Measurements from ENCODE around the gene DNAH7.

DNAH7 gene

GRCh38 chr2:196077821-196078220 lies 9.2 kb upstream of the DNAH7 start:
- DNase-seq (ENCODE audit: low read depth) = no peak

GRCh38 chr2:196076778-196077568 lies 8.3 kb upstream of the DNAH7 start:
- DNase-seq (ENCODE audit: low read depth) = no peak

GRCh38 chr2:196075196-196075595 lies 6.6 kb upstream of the DNAH7 start:
- no peak for DNase-seq (ENCODE audit: low read depth)

- no peak for DNase-seq (ENCODE audit: low read depth)
Measured at GRCh38 chr2:196074631-196075030, 6.0 kb upstream of the DNAH7 start.

- no peak for DNase-seq (ENCODE audit: low read depth)
Measured at GRCh38 chr2:196073521-196073920, 4.9 kb upstream of the DNAH7 start.

- no peak for DNase-seq (ENCODE audit: low read depth)
Measured at GRCh38 chr2:196067088-196067382, 1.6 kb downstream of the DNAH7 start.

GRCh38 chr2:196066291-196067087 lies 2.1 kb downstream of the DNAH7 start:
- DNase-seq (ENCODE audit: low read depth) = no peak

GRCh38 chr2:196063773-196064172 lies 4.9 kb downstream of the DNAH7 start:
- DNase-seq (ENCODE audit: low read depth) = no peak

- DNase-seq (ENCODE audit: low read depth) = no peak
Measured at GRCh38 chr2:196059491-196059960, 9.1 kb downstream of the DNAH7 start.

- no peak for DNase-seq (ENCODE audit: low read depth)
Measured at GRCh38 chr2:196054631-196055030, 14.0 kb downstream of the DNAH7 start.

GRCh38 chr2:196046123-196046917 lies 22.3 kb downstream of the DNAH7 start:
- no peak for DNase-seq (ENCODE audit: low read depth)

- no peak for DNase-seq (ENCODE audit: low read depth)
Measured at GRCh38 chr2:196041786-196042185, 26.9 kb downstream of the DNAH7 start.

GRCh38 chr2:196040218-196040617 lies 28.4 kb downstream of the DNAH7 start:
- DNase-seq (ENCODE audit: low read depth) = no peak

- DNase-seq (ENCODE audit: low read depth) = no peak
Measured at GRCh38 chr2:196036442-196036841, 32.2 kb downstream of the DNAH7 start.

- DNase-seq (ENCODE audit: low read depth) = no peak
Measured at GRCh38 chr2:196018037-196018436, 50.6 kb downstream of the DNAH7 start.

- DNase-seq (ENCODE audit: low read depth) = no peak
Measured at GRCh38 chr2:196012314-196012713, 56.3 kb downstream of the DNAH7 start.

- DNase-seq (ENCODE audit: low read depth) = no peak
Measured at GRCh38 chr2:196000551-196000950, 68.1 kb downstream of the DNAH7 start.

- no peak for DNase-seq (ENCODE audit: low read depth)
Measured at GRCh38 chr2:195998070-195998469, 70.6 kb downstream of the DNAH7 start.

GRCh38 chr2:195995499-195995898 lies 73.1 kb downstream of the DNAH7 start:
- DNase-seq (ENCODE audit: low read depth) = no peak

- no peak for DNase-seq (ENCODE audit: low read depth)
Measured at GRCh38 chr2:195993623-195994022, 75.0 kb downstream of the DNAH7 start.

GRCh38 chr2:195985741-195986140 lies 82.9 kb downstream of the DNAH7 start:
- no peak for DNase-seq (ENCODE audit: low read depth)

GRCh38 chr2:195984923-195985726 lies 83.5 kb downstream of the DNAH7 start:
- DNase-seq (ENCODE audit: low read depth) = no peak
